Iris pigment epithelial cell (primary cell): ENCODE measurements around the gene MPRIP.
A peak's percentile ranks its signal among the peaks of the same experiment; 100 is the strongest.

Experiments
- DNase-seq: peaks from one replicate; pipeline ENCODE4 v3.0.0-alpha.2; 2011; ENCODE audit warnings: low read depth

Gene MPRIP

GRCh38 chr17:17088541-17089525 lies 46.6 kb downstream of the MPRIP start:
- no peak for DNase-seq

- DNase-seq = no peak
Observed at GRCh38 chr17:17089796-17090641, 47.8 kb downstream of the MPRIP start.

- DNase-seq = no peak
Observed at GRCh38 chr17:17090642-17091103, 48.4 kb downstream of the MPRIP start.

- DNase-seq = no peak
Observed at GRCh38 chr17:17091276-17091675, 49.0 kb downstream of the MPRIP start.

- no peak for DNase-seq
Observed at GRCh38 chr17:17091856-17092756, 49.8 kb downstream of the MPRIP start.

- DNase-seq = no peak
Observed at GRCh38 chr17:17093764-17094163, 51.5 kb downstream of the MPRIP start.

GRCh38 chr17:17096438-17097178 lies 54.4 kb downstream of the MPRIP start:
- peak; percentile 28 for DNase-seq

GRCh38 chr17:17097763-17098345 lies 55.6 kb downstream of the MPRIP start:
- DNase-seq = no peak

GRCh38 chr17:17098551-17099179 lies 56.4 kb downstream of the MPRIP start:
- DNase-seq = no peak

- no peak for DNase-seq
Observed at GRCh38 chr17:17102176-17102575, 59.9 kb downstream of the MPRIP start.

GRCh38 chr17:17103160-17103559 lies 60.9 kb downstream of the MPRIP start:
- no peak for DNase-seq

- no peak for DNase-seq
Observed at GRCh38 chr17:17104036-17104435, 61.8 kb downstream of the MPRIP start.

- no peak for DNase-seq
Observed at GRCh38 chr17:17104494-17104893, 62.2 kb downstream of the MPRIP start.

GRCh38 chr17:17105976-17106375 lies 63.7 kb downstream of the MPRIP start:
- no peak for DNase-seq

GRCh38 chr17:17106756-17107155 lies 64.5 kb downstream of the MPRIP start:
- no peak for DNase-seq

- DNase-seq = no peak
Observed at GRCh38 chr17:17107281-17107680, 65.0 kb downstream of the MPRIP start.

- no peak for DNase-seq
Observed at GRCh38 chr17:17107891-17108431, 65.7 kb downstream of the MPRIP start.

GRCh38 chr17:17108451-17109049 lies 66.3 kb downstream of the MPRIP start:
- DNase-seq = no peak

GRCh38 chr17:17109256-17109655 lies 67.0 kb downstream of the MPRIP start:
- DNase-seq = no peak
